SKM-1 treated with dmso at 0.1 percent for 144 hours (cell line): ENCODE results near the gene SLC33A1.
"Not testable (repeated sequence)": the region's sequence is repeated elsewhere in the genome, so short reads cannot be mapped to it uniquely, and the experiment has no call there.

Experiments
- DNase-seq: peaks from one replicate; lab custom pipeline; 2025; ENCODE audit not compliant: unreplicated experiment; lab: John Stamatoyannopoulos, UW

The SLC33A1 gene

GRCh38 chr3:155854141-155854940, at the start of gene SLC33A1:
TSS of gene SLC33A1 (minus strand) at chr3:155854427. CDS start at chr3:155853997, 430 bp downstream.
- DNase-seq: peak; percentile 97

DNA sequence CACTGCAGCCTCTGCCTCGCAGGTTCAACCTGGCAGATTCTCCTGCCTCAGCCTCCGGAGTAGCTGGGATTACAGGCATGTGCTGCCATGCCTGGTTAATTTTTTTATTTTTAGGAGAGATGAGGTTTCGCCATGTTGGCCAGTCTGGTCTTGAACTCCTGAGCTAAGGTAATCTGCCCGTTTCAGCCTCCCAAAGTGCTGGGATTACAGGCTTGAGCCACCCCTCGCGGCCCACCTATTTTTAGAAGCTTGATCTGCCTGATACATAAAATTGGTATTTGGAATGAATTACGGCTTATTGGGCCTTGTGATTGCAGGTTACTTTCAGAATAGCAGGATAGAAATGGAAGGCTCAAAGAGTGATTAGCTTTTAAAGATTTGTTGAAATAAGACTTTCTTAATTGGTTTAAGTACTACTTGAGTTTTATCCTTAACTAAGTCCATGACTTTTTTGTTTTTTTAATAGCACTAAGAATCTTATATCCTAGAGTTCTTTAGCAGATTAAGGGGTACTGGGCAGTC, 41.2 kb upstream of the SLC33A1 start:
- DNase-seq: no peak

DNA sequence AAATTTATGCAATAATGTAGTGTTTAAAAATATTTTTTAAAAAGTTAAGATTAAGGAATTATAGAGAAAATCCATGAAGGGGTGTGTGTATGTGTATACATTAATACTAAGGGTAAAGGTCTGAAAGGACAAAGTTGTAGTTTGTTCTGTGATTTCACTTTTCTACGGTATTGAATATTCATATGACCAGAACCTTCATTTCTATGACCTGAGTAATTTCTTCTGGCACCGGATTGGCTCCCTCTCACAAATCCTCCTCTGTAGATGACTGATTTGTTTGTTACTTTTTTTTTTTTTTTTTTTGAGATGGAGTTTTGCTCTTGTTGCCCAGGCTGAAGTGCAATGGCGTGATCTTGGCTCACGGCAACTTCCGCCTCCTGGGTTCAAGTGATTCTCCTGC, 37.1 kb upstream of the SLC33A1 start:
- no peak for DNase-seq

GRCh38 chr3:155890671-155891190, 36.5 kb upstream of the SLC33A1 start:
- DNase-seq: no peak

DNA sequence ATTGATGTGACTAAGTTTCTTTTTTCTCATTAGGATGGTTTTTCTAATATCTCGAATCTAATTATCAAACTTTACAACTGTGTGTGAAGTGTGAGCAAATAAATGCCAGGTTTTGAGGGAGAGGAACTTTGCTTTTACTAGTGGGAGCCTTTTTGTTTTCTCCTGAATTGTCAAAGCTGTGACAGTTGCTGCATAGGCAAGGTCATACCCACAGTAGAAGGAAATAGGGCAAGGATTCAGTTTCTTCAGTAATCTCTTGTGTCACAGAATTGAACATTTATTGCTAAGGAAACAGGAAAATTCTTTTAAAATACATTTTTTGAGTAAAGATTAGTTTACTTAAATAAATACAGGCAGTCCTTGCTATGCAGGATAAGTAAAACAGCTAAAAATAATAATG, 35.7 kb upstream of the SLC33A1 start:
- no peak for DNase-seq

GRCh38 chr3:155889212-155889611, 35.0 kb upstream of the SLC33A1 start:
- no peak for DNase-seq

DNA sequence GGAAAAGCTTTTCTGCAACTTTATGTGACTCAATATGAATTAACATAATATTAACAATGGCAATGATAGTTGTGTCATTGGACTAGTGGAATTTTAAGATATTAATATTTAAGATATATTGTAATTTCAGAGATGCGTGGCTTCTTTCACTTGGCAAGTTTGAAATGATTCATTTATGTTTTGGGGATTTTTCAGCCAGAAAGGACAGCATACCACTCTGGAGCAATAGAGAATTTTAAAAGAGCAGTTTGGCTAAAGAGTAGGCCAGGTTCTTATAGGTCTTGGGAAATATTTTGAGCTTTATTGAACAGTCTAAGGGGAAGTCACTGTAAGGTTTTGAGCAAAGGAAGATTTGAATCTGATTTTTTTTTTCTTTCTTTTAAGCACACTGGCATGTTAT, 32.7 kb upstream of the SLC33A1 start:
- DNase-seq: no peak

DNA sequence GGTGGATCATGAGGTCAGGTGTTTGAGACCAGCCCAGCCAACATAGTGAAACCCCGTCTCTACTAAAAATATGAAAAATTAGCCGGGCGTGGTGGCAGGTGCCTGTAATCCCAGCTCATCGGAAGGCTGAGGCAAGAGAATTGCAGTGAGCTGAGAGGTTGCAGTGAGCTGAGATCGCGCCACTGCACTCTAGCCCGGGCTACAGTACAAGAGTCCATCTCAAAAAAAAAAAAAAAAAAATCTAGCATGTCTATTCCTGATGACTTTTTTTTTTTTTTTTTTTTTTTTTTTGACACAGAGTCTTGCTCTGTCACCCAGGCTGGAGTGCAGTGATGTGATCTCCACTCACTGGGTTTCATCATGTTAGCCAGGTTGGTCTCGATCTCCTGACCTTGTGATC, 32.1 kb upstream of the SLC33A1 start:
- not testable (repeated sequence) for DNase-seq

DNA sequence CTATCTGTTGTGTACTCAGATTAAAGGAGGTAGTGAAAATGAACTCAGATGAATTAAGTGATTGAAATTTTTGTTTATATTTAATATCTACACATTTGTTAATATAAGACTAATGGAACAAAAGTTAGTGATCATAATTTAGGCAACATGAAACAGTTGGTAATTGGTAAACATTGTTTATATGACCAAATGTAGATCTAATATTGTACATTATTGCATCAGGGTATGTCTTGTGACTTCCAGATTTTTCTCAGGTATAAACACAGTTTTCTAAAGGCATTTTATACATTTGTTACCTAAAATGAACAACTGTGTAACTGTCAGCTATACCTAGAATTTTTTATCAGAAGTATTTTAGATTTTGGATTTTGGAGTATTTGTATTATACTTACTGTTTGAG, 31.1 kb upstream of the SLC33A1 start:
- DNase-seq: no peak

DNA sequence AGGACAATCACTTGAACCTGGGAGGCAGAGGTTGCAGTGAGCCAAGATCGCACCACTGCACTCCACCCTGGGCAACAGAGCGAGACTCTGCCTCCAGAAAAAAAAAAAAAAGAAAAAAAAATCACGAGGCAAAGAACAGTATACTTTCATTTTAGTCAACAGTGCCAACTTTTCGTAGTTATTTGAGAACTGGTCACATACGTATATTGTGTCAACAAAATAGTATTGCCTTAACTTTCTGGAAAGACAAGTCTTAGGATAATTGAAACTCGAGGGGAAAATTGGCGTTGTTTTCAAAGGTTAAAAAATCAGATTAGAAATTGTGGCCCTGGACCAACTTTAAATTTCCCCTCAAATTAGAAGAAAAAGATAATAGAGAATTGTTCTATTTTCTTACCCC, 30.1 kb upstream of the SLC33A1 start:
- no peak for DNase-seq

DNA sequence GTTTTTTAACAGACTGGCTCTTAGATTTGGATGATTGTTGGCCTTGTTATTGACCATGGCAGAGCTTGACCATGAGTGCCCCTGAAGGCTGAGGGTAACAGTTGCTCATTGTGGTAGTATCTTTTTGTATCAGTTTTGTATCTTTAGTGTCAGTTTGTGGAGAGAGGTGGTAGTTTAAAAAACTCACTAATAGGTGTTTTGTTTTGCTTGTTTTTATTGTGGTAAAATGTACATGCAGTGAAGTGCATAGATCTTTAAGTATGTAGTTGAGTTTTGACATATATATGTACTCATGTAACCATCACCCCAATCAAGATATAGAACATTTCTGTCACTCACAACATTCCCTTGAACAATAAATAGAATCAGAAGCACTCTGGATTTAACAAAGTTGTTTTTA, 26.1 kb upstream of the SLC33A1 start:
- no peak for DNase-seq

DNA sequence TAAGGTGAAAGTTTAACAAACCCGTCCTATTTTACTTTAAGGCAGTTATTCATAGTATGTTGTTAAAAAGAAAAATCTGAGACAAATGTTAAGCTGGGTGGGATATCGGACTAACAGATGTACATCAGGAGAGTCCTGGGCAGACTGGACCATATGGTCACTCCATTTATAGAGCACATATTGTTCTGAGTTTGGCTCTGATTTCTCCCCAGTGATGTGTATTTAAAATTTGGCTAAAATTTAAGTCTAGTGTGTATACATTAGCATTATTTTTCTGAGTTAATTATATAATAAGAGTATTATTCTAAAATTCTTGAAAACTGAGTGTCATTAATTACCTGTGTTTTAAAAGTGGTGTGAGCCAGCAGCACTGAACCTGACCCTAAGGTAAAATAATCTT, 22.3 kb upstream of the SLC33A1 start:
- no peak for DNase-seq

- no peak for DNase-seq
These were observed 21.8 kb upstream of the SLC33A1 start for GRCh38 chr3:155876037-155876436.

DNA sequence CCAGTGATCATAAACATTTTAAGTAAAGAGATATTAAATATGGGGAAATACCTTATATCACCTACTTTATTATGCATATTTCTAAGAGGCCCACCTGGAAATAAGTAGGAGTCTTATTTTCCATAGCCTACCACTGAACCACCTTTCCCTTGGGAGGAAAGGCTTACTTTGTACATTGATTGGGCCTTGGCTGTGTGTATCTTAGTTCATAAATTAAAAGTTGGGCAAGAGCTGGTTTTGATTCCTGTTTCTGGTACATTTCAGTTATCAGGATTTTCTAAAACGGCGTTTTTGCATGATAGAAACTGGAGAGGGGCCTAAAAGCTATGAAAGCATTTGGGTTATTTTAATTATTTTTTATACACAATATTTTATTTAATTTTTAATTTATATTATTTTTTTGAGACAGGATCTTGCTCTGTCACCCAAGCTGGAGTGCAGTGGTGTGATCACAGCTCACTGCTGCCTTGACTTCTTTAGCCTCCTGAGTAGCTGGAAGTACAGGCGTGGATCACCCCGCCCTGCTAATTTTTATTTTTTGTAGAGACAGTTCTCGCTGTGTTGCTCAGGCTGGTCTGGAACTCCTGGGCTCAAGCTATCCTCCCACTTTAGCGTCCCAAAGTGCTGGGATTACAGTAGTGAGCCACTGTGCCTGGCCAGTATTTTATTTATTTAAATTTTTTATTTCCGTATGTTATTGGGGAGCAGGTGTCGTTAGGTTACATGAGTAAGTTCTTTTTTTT, 18.8 kb upstream of the SLC33A1 start:
- DNase-seq: peak; percentile 4

- DNase-seq: no peak
These were observed 17.5 kb upstream of the SLC33A1 start for GRCh38 chr3:155871746-155872158.

GRCh38 chr3:155870945-155871745, 16.9 kb upstream of the SLC33A1 start:
- DNase-seq: peak; percentile 16

DNA sequence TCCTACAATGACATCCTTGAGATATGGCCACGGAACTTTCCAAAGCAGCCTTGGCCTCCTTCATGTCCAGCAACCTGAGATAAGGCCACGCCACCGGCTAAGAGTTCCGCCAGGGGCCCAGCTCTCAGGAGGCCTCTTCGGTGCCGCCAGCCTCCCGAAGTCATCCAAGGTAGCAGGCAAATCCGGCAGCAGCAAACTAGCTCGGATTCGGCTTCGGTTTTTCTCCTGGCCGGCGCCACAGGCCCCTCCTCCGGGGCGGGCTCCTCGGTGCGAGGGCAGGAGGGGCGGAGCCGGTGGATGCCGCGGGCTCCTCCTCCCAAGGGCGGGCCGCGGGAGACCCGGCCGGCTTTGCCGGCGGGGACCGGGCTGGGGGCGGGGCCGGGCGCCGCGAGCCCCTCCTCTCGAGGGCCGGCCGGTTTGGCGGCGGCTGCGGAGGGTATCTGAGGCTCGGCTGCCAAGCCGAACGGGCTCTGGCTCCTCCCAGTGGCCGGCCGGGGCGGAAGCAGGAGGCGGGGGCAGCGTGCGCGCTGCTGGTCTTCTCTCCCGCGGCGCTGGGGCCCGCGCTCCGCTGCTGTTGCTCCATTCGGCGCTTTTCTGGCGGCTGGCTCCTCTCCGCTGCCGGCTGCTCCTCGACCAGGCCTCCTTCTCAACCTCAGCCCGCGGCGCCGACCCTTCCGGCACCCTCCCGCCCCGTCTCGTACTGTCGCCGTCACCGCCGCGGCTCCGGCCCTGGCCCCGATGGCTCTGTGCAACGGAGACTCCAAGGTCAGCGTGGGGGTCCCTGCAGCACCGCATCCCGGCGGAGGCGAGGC, 16.1 kb upstream of the SLC33A1 start, which contains the start of gene GMPS:
Gene GMPS, plus strand, starts transcription at position 518 of the 812 bp plus-strand sequence. Its CDS starts 221 bp downstream, at position 739.
- peak; percentile 92 for DNase-seq

- no peak for DNase-seq
These were observed 15.5 kb upstream of the SLC33A1 start for GRCh38 chr3:155869691-155870090.

- no peak for DNase-seq
These were observed 9.0 kb upstream of the SLC33A1 start for GRCh38 chr3:155863072-155863784.
